AG20443 (cell line): ENCODE data around the gene DCAF11.
A peak's percentile ranks its signal among the peaks of the same experiment; 100 is the strongest.
"Not testable (repeated sequence)": the region's sequence is repeated elsewhere in the genome, so short reads cannot be mapped to it uniquely, and the experiment has no call there.

Experiments used
- DNase-seq: peaks from one replicate; pipeline ENCODE4 v3.0.0; 2012; ENCODE audit warnings: low spot score, mixed read lengths

DCAF11 gene

DNA sequence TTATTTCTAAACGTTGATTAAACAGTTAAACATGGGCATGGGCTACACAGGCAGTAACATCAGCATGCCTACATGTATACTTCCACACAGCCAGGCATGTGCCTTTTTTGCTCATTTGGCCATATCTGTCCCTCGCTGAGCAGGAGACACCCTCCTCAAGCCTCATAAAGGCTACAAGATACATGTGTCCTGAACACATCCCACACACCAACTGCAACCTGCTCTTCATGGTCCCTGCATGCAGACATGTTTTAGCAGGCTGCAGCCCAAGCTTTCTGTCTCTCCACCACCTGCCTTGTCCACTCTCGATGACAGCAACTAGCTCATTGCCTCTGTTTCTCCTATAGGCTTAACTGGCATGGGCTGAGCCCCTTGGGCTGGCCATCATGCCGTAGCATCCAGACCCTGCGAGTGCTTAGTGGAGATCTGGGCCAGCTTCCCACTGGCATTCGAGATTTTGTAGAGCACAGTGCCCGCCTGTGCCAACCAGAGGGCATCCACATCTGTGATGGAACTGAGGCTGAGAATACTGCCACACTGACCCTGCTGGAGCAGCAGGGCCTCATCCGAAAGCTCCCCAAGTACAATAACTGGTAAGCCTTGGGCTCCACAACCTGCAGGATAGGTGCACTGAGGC is 17.9 kb upstream of the DCAF11 start:
- DNase-seq: no peak

DNA sequence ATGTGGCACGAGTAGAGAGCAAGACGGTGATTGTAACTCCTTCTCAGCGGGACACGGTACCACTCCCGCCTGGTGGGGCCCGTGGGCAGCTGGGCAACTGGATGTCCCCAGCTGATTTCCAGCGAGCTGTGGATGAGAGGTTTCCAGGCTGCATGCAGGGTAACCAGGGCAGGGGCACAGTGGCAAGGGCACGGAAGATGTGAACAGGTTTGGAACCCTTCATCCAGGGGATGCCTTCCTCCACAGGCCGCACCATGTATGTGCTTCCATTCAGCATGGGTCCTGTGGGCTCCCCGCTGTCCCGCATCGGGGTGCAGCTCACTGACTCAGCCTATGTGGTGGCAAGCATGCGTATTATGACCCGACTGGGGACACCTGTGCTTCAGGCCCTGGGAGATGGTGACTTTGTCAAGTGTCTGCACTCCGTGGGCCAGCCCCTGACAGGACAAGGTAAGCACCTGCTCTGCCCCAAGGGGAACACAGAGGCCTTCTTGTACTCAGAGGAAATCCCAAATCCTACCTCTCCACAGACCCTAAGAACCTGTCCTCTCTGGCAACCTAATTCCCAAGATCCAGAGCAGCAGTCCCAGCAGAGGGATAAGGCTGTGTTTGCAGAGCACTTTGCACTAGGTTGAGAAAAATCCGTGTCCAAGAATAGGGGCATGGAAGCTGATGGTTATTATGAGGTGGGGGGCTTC is 16.2 kb upstream of the DCAF11 start:
- no peak for DNase-seq

DNA sequence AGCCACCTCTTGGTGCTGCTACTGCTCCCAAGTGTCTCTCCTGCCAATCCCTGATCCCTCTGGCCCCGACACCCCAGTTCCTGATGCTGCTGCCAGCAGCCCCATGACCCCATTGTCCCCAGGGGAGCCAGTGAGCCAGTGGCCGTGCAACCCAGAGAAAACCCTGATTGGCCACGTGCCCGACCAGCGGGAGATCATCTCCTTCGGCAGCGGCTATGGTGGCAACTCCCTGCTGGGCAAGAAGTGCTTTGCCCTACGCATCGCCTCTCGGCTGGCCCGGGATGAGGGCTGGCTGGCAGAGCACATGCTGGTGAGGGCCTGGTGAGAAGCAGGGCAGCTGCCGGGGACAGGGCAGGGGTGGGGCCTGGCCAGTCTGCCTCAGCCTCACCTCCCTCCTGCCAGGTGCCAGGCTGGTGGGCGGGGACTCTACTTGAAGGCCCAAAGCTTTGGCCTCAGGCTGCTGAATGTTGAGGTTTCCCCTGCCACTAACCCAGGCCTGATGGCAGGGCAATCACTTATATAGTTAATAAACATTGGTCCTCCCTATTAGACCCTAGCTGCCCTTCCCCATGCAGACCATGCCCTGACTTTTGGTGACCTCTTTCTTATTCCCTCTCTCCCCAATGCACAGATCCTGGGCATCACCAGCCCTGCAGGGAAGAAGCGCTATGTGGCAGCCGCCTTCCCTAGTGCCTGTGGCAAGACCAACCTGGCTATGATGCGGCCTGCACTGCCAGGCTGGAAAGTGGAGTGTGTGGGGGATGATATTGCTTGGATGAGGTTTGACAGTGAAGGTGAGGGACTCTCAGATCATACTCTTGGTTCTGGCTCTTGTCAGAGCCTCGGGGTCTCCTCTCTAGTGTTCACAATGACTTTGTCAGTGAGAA is 15.4 kb upstream of the DCAF11 start:
- DNase-seq: no peak

DNA sequence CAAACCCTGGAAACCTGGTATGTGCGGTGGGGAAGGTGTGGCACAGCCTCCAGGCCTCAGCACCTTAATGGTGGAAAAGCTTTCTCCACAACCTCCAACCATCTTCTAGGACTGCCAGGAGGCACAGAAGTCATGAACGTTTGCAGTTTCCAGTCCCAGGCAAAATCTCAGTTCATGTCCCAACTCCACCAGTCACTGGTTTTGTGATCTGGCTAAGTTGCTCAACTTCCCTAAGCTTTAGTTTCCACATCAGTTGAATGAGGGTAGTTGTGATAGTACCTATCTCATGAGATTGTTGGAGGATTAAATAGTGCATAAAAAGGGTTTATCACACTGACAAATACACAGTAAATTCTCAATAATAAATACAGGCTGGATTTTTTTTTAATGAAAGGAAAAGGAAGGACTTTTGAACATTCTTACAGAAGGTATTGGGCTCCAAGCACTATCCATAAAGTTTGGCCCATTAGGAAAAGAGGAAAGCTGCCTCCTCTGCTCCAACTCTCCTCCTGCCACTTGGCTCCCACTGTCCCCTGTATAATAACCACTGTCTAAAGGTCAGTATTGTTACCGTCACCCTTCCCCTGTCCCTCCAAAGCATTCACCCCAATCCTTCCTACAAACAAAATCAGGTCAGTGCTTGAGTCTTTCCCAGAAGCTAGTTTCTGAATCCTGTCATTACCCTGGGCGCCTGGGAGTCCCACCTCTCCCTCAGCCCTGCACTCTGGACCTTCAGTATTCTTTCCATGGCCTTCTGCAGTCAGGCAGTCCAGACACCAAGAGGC is 14.2 kb upstream of the DCAF11 start:
- DNase-seq: no peak

DNA sequence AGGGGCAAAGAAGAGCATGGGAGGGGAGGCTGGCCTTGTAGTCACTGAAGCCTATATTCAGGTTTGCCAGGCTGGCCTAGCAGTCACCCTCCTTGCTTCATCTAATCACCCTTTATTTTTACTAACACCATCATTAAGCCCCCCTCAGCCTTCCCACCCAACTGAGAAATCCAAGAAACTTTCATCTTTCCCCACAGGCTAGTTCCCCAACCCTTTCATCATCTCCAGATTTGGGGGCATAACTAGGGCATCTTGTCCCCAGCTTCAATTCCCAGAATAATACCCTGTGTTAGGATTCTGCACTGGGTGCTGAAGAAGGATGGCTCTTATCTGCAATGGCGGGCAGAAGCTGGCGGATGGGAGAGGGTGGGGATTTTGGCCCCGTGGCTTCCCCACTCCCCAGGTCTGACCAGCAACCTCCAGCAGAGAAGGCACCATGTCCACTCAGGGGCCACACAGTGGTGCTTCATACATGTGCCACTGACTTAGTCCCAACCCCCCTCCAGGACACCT is 13.5 kb upstream of the DCAF11 start:
- no peak for DNase-seq

DNA sequence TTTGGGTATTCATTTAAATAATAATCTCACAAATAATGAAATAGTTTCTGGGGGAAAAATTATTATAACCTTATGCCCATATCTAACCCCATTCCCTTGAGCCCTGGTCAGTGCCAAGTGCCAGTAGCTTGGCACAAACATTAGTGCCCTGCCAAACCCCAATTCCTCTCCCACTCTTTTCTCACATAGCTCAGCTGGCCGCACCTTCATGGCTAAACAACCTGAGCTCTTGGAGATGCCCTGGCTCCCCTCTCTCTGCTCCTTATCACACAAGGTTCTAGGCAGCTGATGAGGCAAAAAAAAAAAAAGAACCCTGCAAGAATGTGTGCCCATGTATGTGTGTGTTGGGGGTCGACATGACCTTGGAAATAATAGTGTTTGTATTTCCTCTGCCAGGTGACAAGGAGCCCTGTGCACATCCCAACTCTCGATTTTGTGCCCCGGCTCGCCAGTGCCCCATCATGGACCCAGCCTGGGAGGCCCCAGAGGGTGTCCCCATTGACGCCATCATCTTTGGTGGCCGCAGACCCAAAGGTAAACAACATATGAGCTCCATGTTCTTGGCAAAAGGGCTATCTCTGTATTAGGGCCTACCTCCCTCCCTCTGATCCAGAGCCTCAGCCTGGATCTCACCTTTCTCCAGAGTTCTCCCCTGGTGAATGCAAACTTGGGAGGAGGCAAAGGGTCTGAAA is 12.1 kb upstream of the DCAF11 start:
- DNase-seq: no peak

DNA sequence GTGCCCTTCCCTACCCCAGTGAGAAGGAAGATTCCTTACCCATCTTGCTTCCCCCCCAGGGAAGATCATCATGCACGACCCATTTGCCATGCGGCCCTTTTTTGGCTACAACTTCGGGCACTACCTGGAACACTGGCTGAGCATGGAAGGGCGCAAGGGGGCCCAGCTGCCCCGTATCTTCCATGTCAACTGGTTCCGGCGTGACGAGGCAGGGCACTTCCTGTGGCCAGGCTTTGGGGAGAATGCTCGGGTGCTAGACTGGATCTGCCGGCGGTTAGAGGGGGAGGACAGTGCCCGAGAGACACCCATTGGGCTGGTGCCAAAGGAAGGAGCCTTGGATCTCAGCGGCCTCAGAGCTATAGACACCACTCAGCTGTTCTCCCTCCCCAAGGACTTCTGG is 11.1 kb upstream of the DCAF11 start:
- no peak for DNase-seq

DNA sequence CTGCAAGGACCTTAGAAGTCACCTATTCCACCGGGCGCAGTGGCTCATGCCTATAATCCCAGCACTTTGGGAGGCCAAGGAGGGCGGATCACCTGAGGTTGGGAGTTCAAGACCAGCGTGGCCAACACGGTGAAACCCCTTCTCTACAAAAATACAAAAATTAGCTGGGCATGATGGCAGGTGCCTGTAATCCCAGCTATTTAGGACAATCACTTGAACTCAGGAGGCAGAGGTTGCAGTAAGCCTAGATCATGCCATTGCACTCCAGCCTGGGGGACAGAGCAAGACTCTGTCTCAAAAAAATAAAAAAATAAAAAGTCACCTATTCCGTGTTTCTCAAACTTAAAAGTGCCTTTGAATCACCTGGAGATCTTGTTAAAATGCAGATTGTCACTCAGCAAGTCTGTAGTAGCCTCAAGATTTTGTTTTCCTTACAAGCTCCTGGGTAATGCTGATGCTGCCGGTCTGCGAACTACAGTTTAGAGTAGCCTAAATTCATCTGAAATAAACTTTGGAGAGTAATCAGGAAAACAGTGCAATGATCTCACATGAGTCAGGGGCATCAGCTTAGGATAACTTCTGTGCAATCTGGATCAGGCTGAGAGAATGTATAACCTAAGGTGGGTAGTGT is 8.9 kb upstream of the DCAF11 start:
- DNase-seq: not testable (repeated sequence)

DNA sequence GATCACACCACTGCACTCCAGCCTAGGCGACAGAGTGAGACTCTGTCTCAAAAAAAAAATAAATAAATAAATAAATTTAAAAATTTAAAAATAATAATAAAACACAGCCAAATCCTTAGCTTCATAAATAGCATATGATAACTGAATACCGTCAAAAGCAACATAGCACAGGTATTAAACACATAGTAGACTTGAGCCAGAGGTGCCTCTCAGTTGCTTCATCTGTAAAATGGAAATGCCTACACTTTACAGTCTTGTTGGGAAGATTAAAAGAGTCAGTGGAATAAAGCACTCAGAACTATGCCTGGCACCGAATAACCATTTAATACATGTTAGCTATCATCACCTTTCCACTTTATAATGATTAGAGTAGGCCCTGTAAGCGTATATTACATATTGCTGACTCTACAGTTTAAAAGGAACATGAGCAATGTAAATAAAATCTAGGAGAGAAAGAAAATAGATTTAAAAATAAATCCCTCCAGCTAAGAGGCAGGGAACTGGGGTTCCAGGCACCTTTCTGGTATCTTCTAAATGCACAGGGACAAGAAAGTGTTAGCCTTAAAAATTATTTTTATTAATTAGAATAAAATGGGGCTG is 7.8 kb upstream of the DCAF11 start:
- DNase-seq: no peak

DNA sequence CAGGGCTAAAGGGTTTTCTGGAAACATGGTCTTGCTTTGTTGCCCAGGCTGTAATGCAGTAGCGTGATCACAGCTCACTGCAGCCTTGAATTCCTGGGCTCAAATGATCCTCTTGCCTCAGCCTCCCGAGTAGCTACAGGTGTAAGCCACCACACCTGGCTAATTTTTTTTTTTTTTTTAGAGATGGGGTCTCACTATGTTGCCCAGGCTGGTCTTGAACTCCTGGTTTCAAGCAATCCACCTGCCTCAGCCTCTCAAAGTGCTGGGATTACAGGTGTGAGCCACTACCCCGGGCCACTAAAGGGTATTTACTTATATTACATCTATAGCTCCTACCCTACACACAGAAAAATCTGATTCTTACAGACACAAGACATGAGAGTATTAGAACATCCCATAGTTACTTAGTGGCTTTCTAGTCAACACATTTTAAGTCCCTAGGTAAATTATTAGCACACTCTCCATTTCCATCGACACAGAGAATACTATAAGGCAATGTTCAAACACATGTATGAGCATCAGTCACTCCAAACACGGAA is 6.2 kb upstream of the DCAF11 start:
- DNase-seq: no peak

DNA sequence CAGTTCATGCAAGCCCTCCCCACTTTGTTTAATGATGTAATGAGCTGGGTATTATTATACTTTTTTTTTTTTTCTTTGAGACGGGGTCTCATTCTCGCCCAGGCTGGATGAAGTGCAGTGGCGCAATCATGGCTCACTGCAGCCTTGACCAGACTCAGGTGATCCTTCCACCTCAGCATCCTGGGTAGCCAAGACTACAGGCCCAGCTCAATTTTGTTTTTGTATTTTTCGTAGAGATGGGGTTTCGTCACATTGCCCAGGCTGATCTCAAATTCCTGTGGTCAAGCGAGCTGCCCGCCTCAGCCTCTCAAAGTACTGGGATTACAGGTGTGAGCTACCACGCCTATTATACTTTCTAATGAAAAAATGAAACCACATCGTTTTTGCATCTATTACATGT is 4.5 kb upstream of the DCAF11 start:
- DNase-seq: no peak

DNA sequence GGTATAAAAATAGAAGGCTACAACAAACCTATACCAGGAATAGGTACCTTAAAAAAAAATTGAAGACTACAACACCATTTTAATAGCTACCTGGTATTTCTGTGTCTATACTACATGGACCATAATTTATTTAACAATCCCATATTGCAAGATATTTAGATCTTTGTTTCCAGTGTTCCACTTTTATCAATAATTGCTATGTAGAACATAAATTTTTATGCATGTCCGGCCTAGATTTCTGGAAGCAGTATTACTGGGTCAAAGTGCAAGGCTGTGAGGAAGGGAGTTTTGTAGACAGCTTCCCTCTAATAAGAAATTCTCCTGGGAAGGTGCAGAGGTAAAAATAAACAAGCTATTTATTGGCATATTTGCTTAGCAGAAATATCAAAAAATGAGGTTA is 4.1 kb upstream of the DCAF11 start:
- DNase-seq: no peak

DNA sequence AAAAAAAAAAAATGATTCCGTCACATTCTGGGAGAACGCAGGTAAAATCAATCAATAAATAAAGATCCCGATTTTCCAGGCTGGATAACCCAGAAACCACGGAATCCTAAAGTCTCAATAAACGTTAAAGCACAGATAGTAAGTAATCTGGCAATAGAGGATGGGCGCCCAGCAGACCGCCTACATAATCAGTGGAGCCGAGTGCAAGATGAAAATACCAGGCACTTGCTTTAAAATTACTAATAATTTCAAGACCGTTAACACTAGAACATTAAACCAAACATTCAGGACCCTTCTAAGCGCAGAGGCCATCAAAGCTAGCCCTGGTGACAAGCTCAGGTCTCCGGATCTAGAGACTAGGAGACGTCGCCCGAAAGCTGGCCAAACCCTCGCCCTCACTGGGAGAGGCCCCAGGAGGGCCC is 1.2 kb upstream of the DCAF11 start:
- DNase-seq: no peak

DNA sequence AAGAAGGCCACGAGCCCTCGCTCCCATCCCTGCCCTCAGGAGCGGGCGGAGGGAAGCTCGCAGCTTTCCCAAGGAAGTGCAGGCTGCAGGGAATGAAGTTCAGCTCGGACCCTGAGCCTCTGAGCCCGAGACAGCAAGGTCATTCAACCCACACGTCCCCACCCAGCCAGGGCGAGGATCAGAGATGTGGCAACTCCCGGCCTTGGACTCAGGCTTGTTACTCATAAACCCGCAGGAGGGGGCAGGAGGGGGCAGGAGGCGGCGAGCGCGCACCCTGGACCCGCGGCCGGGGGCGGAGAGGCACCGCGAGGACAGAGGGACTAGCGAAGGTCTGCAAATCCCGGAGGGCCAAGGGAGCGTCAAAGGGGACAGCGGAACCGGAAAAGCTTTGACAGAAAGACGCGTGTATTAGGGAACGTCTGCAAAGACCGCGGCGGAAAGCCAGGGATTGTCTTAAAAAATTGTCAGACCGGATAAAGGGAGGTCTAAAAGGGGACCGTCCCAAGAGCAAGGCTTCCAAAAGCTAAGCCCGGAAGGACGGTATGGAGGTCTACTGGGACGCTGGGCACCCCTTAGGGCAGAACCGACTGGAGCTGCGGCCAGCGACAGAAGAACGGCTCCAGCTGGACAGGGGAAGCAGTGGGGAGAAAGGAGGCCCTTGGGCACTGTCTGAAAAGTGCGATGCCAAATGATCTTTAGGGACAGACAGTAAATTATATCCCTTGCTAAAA is 611 bp upstream of the DCAF11 start:
- DNase-seq: peak; percentile 87

DNA sequence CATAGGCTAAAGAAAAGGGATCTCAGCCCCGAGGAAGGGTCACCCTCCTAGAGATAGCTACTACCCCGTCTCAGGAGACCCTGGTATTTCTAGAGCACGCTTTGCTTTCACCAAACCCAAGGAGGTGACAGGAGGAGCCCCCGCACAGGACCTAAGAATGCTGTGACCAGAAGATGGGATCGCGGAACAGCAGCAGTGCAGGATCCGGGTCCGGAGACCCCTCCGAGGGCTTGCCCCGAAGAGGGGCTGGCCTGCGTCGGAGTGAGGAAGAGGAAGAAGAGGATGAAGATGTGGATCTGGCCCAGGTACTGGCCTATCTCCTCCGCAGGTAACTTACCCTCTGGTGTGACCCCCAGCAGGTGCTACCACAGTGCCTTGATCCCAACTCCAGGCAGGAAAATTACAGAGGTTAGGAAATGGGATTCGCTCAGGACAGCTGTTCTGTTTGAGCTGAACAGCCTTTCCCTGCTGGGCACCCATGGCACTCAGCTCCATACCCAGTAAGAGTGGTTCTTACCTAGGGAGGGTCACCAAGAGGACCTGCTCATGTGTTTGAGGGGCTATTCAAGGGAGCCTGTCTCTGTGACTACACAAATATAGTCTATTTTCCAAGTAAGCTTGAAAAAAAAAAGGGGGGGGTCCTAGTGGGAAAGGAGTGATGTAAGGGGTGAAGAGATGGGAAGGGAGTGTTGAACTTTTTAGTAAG is 998 bp downstream of the DCAF11 start:
- DNase-seq: no peak

DNA sequence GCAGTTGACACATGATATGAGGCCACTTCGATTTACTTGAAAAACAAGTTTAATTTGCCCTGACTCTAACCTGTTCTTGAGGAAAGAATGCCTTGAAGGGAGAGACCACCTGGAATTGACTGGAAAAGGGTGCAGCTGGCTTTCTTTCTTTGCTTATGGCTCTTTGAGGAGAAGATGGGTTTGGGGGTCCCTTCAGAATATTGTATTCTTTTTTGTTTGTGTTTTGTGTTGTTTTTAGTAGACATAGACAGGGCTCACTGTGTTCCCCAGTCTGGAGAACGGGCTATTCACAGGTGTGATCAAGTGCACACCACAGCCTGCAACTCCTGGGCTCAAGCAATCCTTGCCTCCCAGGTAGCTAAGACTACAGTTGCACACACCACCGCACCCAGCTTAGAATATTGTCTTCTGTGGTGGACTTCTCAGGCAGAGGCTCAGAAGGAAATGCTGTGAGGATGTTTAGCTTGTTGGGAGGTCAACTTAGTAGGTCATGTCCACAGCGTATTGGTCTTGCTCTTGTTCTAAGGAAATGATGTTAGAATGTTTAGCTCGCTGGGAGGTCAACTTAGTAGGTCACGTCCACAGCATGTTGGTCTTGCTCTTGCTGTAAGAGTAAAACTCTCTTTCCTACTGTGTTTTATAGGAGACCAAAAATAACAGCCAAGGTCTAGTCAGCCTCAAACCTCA is 1.7 kb downstream of the DCAF11 start:
- DNase-seq: no peak

DNA sequence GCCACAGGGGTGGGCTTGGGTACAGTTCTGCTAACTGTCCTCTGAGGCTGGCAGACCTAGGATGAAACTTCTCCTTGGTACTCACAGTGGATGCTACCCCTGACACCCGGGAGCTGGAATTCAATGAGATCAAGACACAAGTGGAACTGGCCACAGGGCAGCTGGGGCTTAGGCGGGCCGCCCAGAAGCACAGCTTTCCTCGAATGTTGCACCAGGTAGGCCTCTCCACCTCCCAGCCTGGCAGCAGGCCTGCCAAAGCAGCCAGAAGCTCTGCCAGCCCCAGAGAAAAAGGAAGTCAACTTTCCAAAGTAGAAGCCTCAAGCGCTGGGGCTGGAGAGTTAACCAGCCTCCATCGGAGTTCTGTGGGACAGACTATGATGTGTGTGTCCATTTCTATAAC is 2.6 kb downstream of the DCAF11 start:
- DNase-seq: no peak

DNA sequence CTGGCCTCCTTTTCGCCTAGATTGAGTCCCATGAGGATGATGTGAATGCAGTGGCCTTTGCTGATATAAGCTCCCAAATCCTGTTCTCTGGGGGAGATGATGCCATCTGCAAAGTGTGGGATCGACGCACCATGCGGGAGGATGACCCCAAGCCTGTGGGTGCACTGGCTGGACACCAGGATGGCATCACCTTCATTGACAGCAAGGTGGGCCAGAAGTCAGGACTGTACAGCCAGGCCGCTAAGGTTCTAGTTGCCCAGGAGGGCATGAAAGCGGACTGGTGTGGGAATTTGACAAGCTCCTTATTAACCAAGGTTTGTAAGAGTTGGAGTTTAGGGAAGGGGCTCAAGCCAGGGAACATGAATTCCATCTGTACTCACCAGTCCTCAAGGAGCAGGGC is 5.1 kb downstream of the DCAF11 start:
- no peak for DNase-seq
